ENCODE measurements around the gene SRGAP2B.
"Not testable (repeated sequence)": the region's sequence is repeated elsewhere in the genome, so short reads cannot be mapped to it uniquely, and the experiment has no call there.

The SRGAP2B gene

DNA sequence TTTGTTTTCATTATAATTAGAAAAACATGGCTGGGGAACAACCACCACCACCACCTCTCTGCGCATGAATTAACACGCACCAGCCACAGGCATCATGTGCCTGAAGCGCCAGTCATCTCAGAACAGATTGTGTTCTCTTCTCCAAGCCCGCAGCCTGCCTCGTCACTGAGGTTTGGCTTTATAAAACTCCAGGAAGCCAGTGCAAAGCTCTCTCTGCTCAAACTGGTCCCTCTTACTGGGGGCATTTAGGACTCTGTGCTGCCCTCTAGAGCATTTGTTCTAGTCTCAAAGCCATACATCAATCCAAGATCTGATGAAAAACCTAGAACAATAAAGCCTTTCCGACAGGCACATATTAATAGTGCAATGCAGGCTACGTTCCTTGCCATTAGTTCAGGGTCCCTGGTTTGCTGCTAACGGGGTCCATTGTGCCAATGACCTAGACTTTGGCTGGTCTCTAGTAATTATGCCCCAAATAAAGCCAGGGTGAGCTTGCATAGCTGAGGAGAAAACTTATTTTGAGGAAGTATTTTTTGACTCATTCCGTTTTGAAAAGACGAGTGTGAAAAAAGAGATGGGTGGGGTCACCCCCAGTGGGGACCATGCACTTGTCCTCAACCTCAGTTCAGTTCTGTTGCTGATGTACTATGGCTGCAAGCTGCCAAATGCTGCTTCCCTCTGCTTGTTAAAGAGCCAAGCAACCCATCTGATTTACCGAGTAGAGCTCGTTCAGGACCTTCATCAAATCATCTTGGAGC is 181.0 kb downstream of the SRGAP2B start:
- not testable (repeated sequence) for H3K36me3 ChIP-seq (ENCODE audit: insufficient read depth, low read length); H2AFZ ChIP-seq (ENCODE audit: low read length, unreplicated experiment); H3K4me3 ChIP-seq (ENCODE audit: low read depth, low read length); H3K27ac ChIP-seq (ENCODE audit: low read depth, low read length); H3K4me1 ChIP-seq (ENCODE audit: control insufficient read depth, insufficient read depth, low read length, unreplicated experiment); H3K27me3 ChIP-seq (ENCODE audit: insufficient read depth, low read length); H3K79me2 ChIP-seq (ENCODE audit: control insufficient read depth, insufficient read depth, low read length, unreplicated experiment)

DNA sequence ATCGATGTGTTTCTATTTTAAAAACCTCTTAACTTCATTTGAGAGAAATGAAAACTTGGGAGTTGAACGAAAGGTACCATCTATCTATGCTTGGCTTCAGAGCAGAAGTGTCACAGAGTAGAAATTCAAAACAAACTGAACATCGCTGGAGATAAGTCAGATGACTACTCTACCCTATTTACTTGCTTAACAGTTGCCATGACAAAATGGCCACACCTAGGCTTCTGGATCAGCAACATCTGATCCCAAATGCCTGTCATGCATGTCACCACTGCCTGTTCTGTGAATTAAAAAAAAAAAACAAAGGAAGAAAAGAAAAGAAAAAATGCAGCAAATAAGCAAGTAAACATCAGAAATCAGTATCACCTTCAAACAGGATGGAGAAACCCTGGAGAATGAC is 181.7 kb downstream of the SRGAP2B start:
- not testable (repeated sequence) for H3K4me3 ChIP-seq (ENCODE audit: low read depth, low read length); H3K4me1 ChIP-seq (ENCODE audit: control insufficient read depth, insufficient read depth, low read length, unreplicated experiment); H3K27ac ChIP-seq (ENCODE audit: low read depth, low read length); H3K36me3 ChIP-seq (ENCODE audit: insufficient read depth, low read length); H3K27me3 ChIP-seq (ENCODE audit: insufficient read depth, low read length); H3K79me2 ChIP-seq (ENCODE audit: control insufficient read depth, insufficient read depth, low read length, unreplicated experiment); H2AFZ ChIP-seq (ENCODE audit: low read length, unreplicated experiment)

DNA sequence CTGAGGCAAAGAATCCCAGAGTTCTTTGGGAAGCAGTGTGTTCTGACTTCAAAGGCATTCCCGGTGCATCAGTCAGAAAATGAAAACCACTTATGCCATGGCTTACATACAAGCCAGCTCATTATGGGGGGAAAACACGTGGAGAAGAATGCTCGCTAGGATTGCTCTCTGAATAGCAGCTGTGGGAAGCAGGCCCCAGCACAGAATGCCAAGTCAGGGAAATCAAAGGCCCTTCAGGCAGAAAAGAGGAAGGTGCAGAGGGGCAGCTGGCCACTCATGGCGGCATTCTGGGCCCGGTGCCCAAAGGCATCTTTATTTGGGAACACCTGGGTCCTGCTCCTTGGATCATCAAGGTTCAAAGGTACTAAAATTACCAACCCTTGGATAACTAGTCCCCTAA is 184.4 kb downstream of the SRGAP2B start:
- H3K4me1 ChIP-seq (ENCODE audit: control insufficient read depth, insufficient read depth, low read length, unreplicated experiment); H3K27ac ChIP-seq (ENCODE audit: low read depth, low read length); H2AFZ ChIP-seq (ENCODE audit: low read length, unreplicated experiment); H3K79me2 ChIP-seq (ENCODE audit: control insufficient read depth, insufficient read depth, low read length, unreplicated experiment); H3K36me3 ChIP-seq (ENCODE audit: insufficient read depth, low read length); H3K4me3 ChIP-seq (ENCODE audit: low read depth, low read length); H3K27me3 ChIP-seq (ENCODE audit: insufficient read depth, low read length): not testable (repeated sequence)

DNA sequence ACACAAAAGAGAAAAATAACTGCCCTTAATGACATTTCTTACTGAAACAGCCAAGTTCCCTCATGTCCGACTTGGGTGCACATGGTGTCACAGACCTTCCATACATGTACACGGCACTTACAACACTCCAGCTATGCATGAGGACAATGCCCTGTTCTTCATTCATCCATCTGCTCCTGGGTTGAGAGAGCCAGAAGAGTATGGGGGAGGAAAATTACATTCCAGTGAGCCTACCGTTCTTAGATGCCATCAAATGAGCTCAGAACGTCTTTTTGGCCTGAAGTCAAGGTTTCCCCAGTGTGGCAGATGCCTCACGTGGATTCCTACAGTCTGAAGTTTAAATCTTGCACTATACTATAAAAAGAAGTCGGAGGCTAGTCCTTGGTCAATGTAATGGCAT is 194.3 kb downstream of the SRGAP2B start:
- not testable (repeated sequence) for H3K36me3 ChIP-seq (ENCODE audit: insufficient read depth, low read length); H3K27ac ChIP-seq (ENCODE audit: low read depth, low read length); H3K4me3 ChIP-seq (ENCODE audit: low read depth, low read length)

DNA sequence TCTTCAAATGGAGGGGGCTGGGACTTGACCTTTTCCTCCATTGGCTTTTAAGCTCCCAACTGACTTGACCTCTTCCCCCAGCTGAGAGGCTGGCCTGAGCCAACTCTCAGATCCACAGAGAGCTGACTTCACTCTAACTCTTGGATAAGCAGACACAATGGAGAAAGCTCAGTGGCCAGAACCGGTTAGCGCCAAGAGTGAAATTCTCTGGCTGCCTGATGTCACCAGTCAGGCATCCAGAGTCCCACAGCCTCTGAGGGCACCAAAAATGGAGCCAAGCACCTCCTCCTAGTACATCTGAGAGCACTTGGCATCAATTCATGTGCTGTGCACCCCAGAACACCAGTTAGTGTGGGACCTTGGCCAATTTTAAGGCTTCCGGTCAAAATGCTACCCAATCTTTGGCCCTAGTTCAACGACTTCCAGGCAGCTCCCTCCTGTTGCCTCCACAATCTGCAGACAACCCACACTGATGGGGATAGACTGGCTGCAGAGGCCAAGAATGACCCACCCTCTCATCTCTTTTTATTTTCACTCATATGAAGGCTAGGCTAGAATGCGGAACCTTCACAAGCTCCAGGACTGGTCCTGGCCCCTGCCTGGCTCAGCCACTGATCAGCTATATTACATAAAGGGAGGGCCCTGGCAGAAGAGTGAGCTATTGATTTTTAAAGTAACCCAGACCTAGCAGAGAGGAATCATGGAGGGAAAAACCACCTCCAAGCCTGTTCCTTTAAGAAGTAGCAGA is 200.5 kb downstream of the SRGAP2B start:
- H3K4me3 ChIP-seq (ENCODE audit: low read depth, low read length); H2AFZ ChIP-seq (ENCODE audit: low read length, unreplicated experiment); H3K4me1 ChIP-seq (ENCODE audit: control insufficient read depth, insufficient read depth, low read length, unreplicated experiment); H3K79me2 ChIP-seq (ENCODE audit: control insufficient read depth, insufficient read depth, low read length, unreplicated experiment); H3K27ac ChIP-seq (ENCODE audit: low read depth, low read length); H3K27me3 ChIP-seq (ENCODE audit: insufficient read depth, low read length); H3K36me3 ChIP-seq (ENCODE audit: insufficient read depth, low read length): not testable (repeated sequence)

More for the DNA sequence above, 194.3 kb downstream of the SRGAP2B start:
- H3K27me3 ChIP-seq (ENCODE audit: insufficient read depth, low read length); H2AFZ ChIP-seq (ENCODE audit: low read length, unreplicated experiment); H3K4me1 ChIP-seq (ENCODE audit: control insufficient read depth, insufficient read depth, low read length, unreplicated experiment); H3K79me2 ChIP-seq (ENCODE audit: control insufficient read depth, insufficient read depth, low read length, unreplicated experiment): not testable (repeated sequence)

DNA sequence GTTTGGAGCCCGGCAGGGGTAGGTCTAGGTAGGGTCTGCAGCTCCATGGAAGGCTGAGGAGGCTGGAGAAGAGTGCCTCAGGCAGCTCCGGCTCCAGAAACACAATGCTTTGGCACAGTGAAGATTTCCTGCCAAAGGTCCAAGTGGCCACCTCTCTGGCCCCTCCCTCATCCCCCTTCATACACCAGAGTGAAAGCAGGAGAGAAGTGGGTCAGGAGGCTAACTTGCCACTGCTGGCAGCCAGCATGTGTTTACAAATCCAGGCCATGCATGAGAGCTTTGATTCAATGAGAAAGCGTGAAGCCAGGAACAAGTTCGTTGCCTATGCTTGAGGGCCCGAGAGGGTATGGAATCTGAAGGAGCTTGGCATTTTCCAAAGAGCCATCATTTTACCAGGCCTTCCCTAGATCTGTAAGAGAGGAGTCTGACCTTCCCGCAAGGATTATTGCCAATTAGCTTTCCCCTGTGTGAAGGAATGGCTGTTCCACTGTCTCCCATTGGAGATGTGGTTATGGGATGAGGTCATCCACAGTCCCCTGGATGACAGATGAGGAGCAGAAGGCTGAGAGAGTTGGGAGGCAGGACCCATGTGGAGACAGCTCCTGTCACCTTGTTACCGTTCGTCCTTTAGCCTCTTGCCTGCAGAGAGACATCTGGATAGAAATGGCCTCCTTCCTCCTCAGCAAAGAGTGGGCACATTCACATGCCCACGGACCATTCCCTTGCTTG is 201.3 kb downstream of the SRGAP2B start:
- H3K27me3 ChIP-seq (ENCODE audit: insufficient read depth, low read length); H3K27ac ChIP-seq (ENCODE audit: low read depth, low read length); H3K79me2 ChIP-seq (ENCODE audit: control insufficient read depth, insufficient read depth, low read length, unreplicated experiment); H3K4me1 ChIP-seq (ENCODE audit: control insufficient read depth, insufficient read depth, low read length, unreplicated experiment); H2AFZ ChIP-seq (ENCODE audit: low read length, unreplicated experiment); H3K36me3 ChIP-seq (ENCODE audit: insufficient read depth, low read length); H3K4me3 ChIP-seq (ENCODE audit: low read depth, low read length): not testable (repeated sequence)

DNA sequence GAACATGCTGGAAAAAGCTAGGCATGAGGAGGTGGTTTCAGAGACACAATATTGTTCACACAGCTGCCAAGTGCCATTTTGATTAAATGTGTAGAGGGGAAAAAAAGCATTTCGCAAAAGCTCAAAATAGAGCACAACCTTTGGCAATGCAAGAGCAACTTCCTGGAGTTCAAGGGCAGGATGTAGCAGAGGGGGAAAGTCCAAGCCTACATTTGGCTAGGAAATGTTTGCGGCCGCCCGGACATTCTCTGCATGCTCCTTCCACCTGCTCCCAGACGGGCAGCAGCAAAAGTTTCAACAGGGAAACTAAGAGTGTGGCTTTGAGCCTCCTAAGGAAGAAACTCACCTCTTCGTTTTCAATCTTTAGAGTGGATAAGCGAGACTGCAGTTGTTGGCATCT is 202.1 kb downstream of the SRGAP2B start:
- not testable (repeated sequence) for H3K36me3 ChIP-seq (ENCODE audit: insufficient read depth, low read length); H3K27me3 ChIP-seq (ENCODE audit: insufficient read depth, low read length); H3K4me1 ChIP-seq (ENCODE audit: control insufficient read depth, insufficient read depth, low read length, unreplicated experiment); H3K79me2 ChIP-seq (ENCODE audit: control insufficient read depth, insufficient read depth, low read length, unreplicated experiment); H2AFZ ChIP-seq (ENCODE audit: low read length, unreplicated experiment); H3K27ac ChIP-seq (ENCODE audit: low read depth, low read length); H3K4me3 ChIP-seq (ENCODE audit: low read depth, low read length)

DNA sequence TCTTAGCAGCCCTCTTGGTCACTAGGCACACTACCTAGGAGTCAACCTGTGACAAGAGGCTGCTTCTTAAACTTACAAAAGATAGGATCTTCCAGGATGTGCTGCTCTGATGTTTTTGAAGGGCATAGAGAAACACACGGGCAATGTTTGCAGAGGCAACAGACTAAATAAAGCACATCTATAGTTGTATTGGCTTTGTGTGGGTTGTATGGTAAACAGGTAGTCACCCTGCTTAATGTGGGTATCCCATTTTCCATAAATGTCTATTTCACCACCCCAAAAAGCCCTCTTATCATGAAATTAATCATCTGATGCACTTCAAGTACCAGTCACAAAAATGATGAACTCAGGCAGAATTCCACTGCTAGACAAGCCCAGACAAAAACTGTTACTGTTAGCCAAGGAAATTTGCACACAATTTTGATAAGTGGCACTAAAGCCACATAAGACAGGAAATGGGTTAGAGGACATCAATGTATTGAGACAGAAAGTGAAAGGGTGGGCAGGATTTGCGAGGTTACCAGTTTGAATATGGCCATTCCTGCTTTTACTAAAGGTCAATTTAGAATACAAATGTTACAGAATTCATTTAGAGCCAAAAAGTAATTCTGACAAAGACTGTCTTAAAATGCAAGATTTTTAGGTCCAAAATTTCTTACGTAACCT is 205.5 kb downstream of the SRGAP2B start:
- not testable (repeated sequence) for H3K27ac ChIP-seq (ENCODE audit: low read depth, low read length); H3K4me3 ChIP-seq (ENCODE audit: low read depth, low read length); H2AFZ ChIP-seq (ENCODE audit: low read length, unreplicated experiment); H3K79me2 ChIP-seq (ENCODE audit: control insufficient read depth, insufficient read depth, low read length, unreplicated experiment); H3K27me3 ChIP-seq (ENCODE audit: insufficient read depth, low read length); H3K36me3 ChIP-seq (ENCODE audit: insufficient read depth, low read length); H3K4me1 ChIP-seq (ENCODE audit: control insufficient read depth, insufficient read depth, low read length, unreplicated experiment)

DNA sequence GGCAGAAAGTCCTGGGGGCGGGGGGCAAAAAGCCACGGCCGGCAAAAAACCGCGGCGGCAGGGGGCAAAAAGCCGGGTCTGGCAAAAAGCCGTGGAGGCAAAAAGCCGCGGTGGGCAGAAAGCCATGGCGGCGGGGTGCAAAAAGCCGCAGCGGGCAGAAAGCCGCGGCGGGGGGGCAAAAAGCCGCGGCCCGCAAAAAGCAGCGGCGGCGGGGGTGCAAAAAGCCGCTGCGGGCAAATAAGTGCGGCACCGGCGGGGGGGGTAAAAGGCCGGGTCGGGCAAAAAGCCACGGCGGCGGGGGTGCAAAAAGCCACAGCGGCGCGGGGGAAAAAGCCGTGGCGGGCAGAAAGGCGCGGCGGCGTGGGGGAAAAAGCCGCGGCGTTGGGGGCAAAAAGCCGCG is 212.1 kb downstream of the SRGAP2B start:
- H3K79me2 ChIP-seq (ENCODE audit: control insufficient read depth, insufficient read depth, low read length, unreplicated experiment); H3K27ac ChIP-seq (ENCODE audit: low read depth, low read length); H3K36me3 ChIP-seq (ENCODE audit: insufficient read depth, low read length); H3K27me3 ChIP-seq (ENCODE audit: insufficient read depth, low read length); H2AFZ ChIP-seq (ENCODE audit: low read length, unreplicated experiment); H3K4me1 ChIP-seq (ENCODE audit: control insufficient read depth, insufficient read depth, low read length, unreplicated experiment): not testable (repeated sequence)
- H3K4me3 ChIP-seq (ENCODE audit: low read depth, low read length): peak overlapping the region; percentile 69

DNA sequence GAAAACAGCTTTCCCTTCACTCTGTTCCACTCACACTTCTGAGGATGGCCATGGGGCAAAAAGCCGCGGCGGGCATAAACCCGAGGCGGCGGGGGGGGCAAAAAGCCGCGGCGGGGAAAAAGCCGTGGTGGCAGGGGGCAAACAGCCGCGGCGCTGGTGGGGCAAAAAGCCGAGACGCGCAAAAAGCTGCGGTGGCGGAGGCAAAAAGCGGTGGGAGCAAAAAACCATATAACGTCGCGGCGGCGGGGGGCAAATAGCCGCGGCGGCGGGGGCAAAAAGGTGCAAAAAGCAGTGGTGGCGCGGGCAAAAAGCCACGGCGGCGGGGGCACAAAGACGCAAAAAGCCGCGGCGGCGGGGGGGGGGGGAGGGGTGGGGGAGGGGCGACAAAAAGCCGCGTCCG is 212.8 kb downstream of the SRGAP2B start:
- H3K27me3 ChIP-seq (ENCODE audit: insufficient read depth, low read length); H3K27ac ChIP-seq (ENCODE audit: low read depth, low read length); H3K4me3 ChIP-seq (ENCODE audit: low read depth, low read length); H2AFZ ChIP-seq (ENCODE audit: low read length, unreplicated experiment); H3K36me3 ChIP-seq (ENCODE audit: insufficient read depth, low read length); H3K79me2 ChIP-seq (ENCODE audit: control insufficient read depth, insufficient read depth, low read length, unreplicated experiment); H3K4me1 ChIP-seq (ENCODE audit: control insufficient read depth, insufficient read depth, low read length, unreplicated experiment): not testable (repeated sequence)
